ENCODE results near the gene CFHR3.
"Not testable (repeated sequence)": the region's sequence is repeated elsewhere in the genome, so short reads cannot be mapped to it uniquely, and the experiment has no call there.

The CFHR3 gene

GRCh38 chr1:196777603-196778002 lies 3.0 kb downstream of the CFHR3 start:
- Histone ChIP-seq H3K9ac (ENCODE audit: low read depth, low read length) (no peak overlapping the region), H3K27ac (ENCODE audit: low read depth, low read length) (no peak overlapping the region), H3K36me3 (ENCODE audit: control insufficient read depth, insufficient read depth, low read length) (no peaks in the 10 kb centered on the region), H3K4me1 (ENCODE audit: control insufficient read depth, insufficient read depth, low read length) (no peaks in the 10 kb centered on the region), H3K4me3 (ENCODE audit: low read depth, low read length) (no peak overlapping the region), H3K9me3 (ENCODE audit: control insufficient read depth, insufficient read depth, low read length) (no peaks in the 10 kb centered on the region), H3K27me3 (ENCODE audit: control insufficient read depth, insufficient read depth, low read length) (no peaks in the 10 kb centered on the region)

GRCh38 chr1:196779093-196779492 lies 4.5 kb downstream of the CFHR3 start:
- no peak overlapping the region for H3K9ac ChIP-seq (ENCODE audit: low read depth, low read length)
- no peak overlapping the region for H3K27ac ChIP-seq (ENCODE audit: low read depth, low read length)
- H3K36me3 ChIP-seq (ENCODE audit: control insufficient read depth, insufficient read depth, low read length) = no peaks in the 10 kb centered on the region
- no peaks in the 10 kb centered on the region for H3K27me3 ChIP-seq (ENCODE audit: control insufficient read depth, insufficient read depth, low read length)
- no peaks in the 10 kb centered on the region for H3K9me3 ChIP-seq (ENCODE audit: control insufficient read depth, insufficient read depth, low read length)
- no peak overlapping the region for H3K4me3 ChIP-seq (ENCODE audit: low read depth, low read length)
- H3K4me1 ChIP-seq (ENCODE audit: control insufficient read depth, insufficient read depth, low read length) = no peaks in the 10 kb centered on the region

GRCh38 chr1:196791252-196791651 lies 16.6 kb downstream of the CFHR3 start:
- not testable (repeated sequence) for H3K36me3 ChIP-seq (ENCODE audit: control insufficient read depth, insufficient read depth, low read length); H3K4me3 ChIP-seq (ENCODE audit: low read depth, low read length); H3K4me1 ChIP-seq (ENCODE audit: control insufficient read depth, insufficient read depth, low read length); H3K27ac ChIP-seq (ENCODE audit: low read depth, low read length); H3K9me3 ChIP-seq (ENCODE audit: control insufficient read depth, insufficient read depth, low read length); H3K9ac ChIP-seq (ENCODE audit: low read depth, low read length); H3K27me3 ChIP-seq (ENCODE audit: control insufficient read depth, insufficient read depth, low read length)

GRCh38 chr1:196794103-196794502 lies 19.5 kb downstream of the CFHR3 start:
- H3K9me3 ChIP-seq (ENCODE audit: control insufficient read depth, insufficient read depth, low read length); H3K4me1 ChIP-seq (ENCODE audit: control insufficient read depth, insufficient read depth, low read length); H3K27me3 ChIP-seq (ENCODE audit: control insufficient read depth, insufficient read depth, low read length); H3K27ac ChIP-seq (ENCODE audit: low read depth, low read length); H3K9ac ChIP-seq (ENCODE audit: low read depth, low read length); H3K36me3 ChIP-seq (ENCODE audit: control insufficient read depth, insufficient read depth, low read length); H3K4me3 ChIP-seq (ENCODE audit: low read depth, low read length): not testable (repeated sequence)

- H3K9ac ChIP-seq (ENCODE audit: low read depth, low read length) = no peak overlapping the region
- no peaks in the 10 kb centered on the region for H3K36me3 ChIP-seq (ENCODE audit: control insufficient read depth, insufficient read depth, low read length)
- no peaks in the 10 kb centered on the region for H3K4me1 ChIP-seq (ENCODE audit: control insufficient read depth, insufficient read depth, low read length)
- H3K9me3 ChIP-seq (ENCODE audit: control insufficient read depth, insufficient read depth, low read length) = no peaks in the 10 kb centered on the region; the same call in 1 of the 2 replicates
- H3K27ac ChIP-seq (ENCODE audit: low read depth, low read length) = no peak overlapping the region
- H3K4me3 ChIP-seq (ENCODE audit: low read depth, low read length) = no peak overlapping the region
- H3K27me3 ChIP-seq (ENCODE audit: control insufficient read depth, insufficient read depth, low read length) = no peaks in the 10 kb centered on the region
These were observed 23.3 kb downstream of the CFHR3 start for GRCh38 chr1:196797891-196798290.

GRCh38 chr1:196801920-196802319 lies 27.3 kb downstream of the CFHR3 start:
- not testable (repeated sequence) for H3K4me3 ChIP-seq (ENCODE audit: low read depth, low read length); H3K36me3 ChIP-seq (ENCODE audit: control insufficient read depth, insufficient read depth, low read length)

GRCh38 chr1:196808529-196809235 lies 34.0 kb downstream of the CFHR3 start:
- no peaks in the 10 kb centered on the region for H3K36me3 ChIP-seq (ENCODE audit: control insufficient read depth, insufficient read depth, low read length)
- H3K9ac ChIP-seq (ENCODE audit: low read depth, low read length) = no peak overlapping the region
- H3K27me3 ChIP-seq (ENCODE audit: control insufficient read depth, insufficient read depth, low read length) = no peaks in the 10 kb centered on the region
- no peaks in the 10 kb centered on the region for H3K4me1 ChIP-seq (ENCODE audit: control insufficient read depth, insufficient read depth, low read length)
- no peak overlapping the region for H3K27ac ChIP-seq (ENCODE audit: low read depth, low read length)
- H3K4me3 ChIP-seq (ENCODE audit: low read depth, low read length) = no peak overlapping the region
- H3K9me3 ChIP-seq (ENCODE audit: control insufficient read depth, insufficient read depth, low read length) = no peaks in the 10 kb centered on the region

More at GRCh38 chr1:196801920-196802319, 27.3 kb downstream of the CFHR3 start:
- not testable (repeated sequence) for H3K27ac ChIP-seq (ENCODE audit: low read depth, low read length); H3K9ac ChIP-seq (ENCODE audit: low read depth, low read length); H3K27me3 ChIP-seq (ENCODE audit: control insufficient read depth, insufficient read depth, low read length); H3K4me1 ChIP-seq (ENCODE audit: control insufficient read depth, insufficient read depth, low read length); H3K9me3 ChIP-seq (ENCODE audit: control insufficient read depth, insufficient read depth, low read length)

GRCh38 chr1:196817442-196817841 lies 42.8 kb downstream of the CFHR3 start:
- H3K9ac ChIP-seq (ENCODE audit: low read depth, low read length); H3K9me3 ChIP-seq (ENCODE audit: control insufficient read depth, insufficient read depth, low read length); H3K36me3 ChIP-seq (ENCODE audit: control insufficient read depth, insufficient read depth, low read length); H3K4me1 ChIP-seq (ENCODE audit: control insufficient read depth, insufficient read depth, low read length); H3K27me3 ChIP-seq (ENCODE audit: control insufficient read depth, insufficient read depth, low read length); H3K27ac ChIP-seq (ENCODE audit: low read depth, low read length); H3K4me3 ChIP-seq (ENCODE audit: low read depth, low read length): not testable (repeated sequence)

GRCh38 chr1:196819531-196819930 lies 44.9 kb downstream of the CFHR3 start, which contains the start of gene CFHR1:
TSS of gene CFHR1 (plus strand) at chr1:196819731. CDS start at chr1:196819845, 114 bp downstream.
- H3K9ac ChIP-seq (ENCODE audit: low read depth, low read length); H3K36me3 ChIP-seq (ENCODE audit: control insufficient read depth, insufficient read depth, low read length); H3K4me3 ChIP-seq (ENCODE audit: low read depth, low read length); H3K9me3 ChIP-seq (ENCODE audit: control insufficient read depth, insufficient read depth, low read length); H3K27me3 ChIP-seq (ENCODE audit: control insufficient read depth, insufficient read depth, low read length); H3K27ac ChIP-seq (ENCODE audit: low read depth, low read length); H3K4me1 ChIP-seq (ENCODE audit: control insufficient read depth, insufficient read depth, low read length): not testable (repeated sequence)

GRCh38 chr1:196827860-196828259 lies 53.2 kb downstream of the CFHR3 start:
- not testable (repeated sequence) for H3K9me3 ChIP-seq (ENCODE audit: control insufficient read depth, insufficient read depth, low read length); H3K27me3 ChIP-seq (ENCODE audit: control insufficient read depth, insufficient read depth, low read length); H3K27ac ChIP-seq (ENCODE audit: low read depth, low read length); H3K4me3 ChIP-seq (ENCODE audit: low read depth, low read length); H3K4me1 ChIP-seq (ENCODE audit: control insufficient read depth, insufficient read depth, low read length); H3K36me3 ChIP-seq (ENCODE audit: control insufficient read depth, insufficient read depth, low read length); H3K9ac ChIP-seq (ENCODE audit: low read depth, low read length)

All from HUES48 (cell line).